ENCODE measurements around the gene SLC9A3. TPM values are rescaled to one million over a fixed set of nuclear protein-coding genes. Genes with fewer than 3 reads are reported as not detected.
"Not testable (repeated sequence)": the region's sequence is repeated elsewhere in the genome, so short reads cannot be mapped to it uniquely, and the experiment has no call there.

The SLC9A3 gene
- total and polyA plus RNA-seq, 4 donors, result 0.94 to 3.8 (median 1.5) TPM

- WGBS, 2 donors, result 92 to 93% methylated on average over 16 of the region's 16 CpGs
- ATAC-seq (ENCODE audit: insufficient read depth, low FRiP score) (no peak), DNase-seq (no peak)
These were observed 12.8 kb downstream of the SLC9A3 start for GRCh38 chr5:511476-511875.

GRCh38 chr5:510521-510920 lies 13.7 kb downstream of the SLC9A3 start:
- 83 to 85% methylated on average over 9 of the region's 9 CpGs for WGBS, 2 donors
- TF ChIP-seq CTCF (IDR thresholded peaks at IDR 0.05; ENCODE audit: control extremely low read depth, extremely low read depth), result no peak
- Histone ChIP-seq H3K9me3 (ENCODE audit: control insufficient read depth in 4 of 4, insufficient read depth in 3 of 4, low read length in 3 of 4) (peaks cover 0 to 4% (median 0%) of the 10 kb centered on the region in 4 donors), H3K36me3 (ENCODE audit: control insufficient read depth in 4 of 4, insufficient read depth in 4 of 4, low read length in 4 of 4) (no peaks in the 10 kb centered on the region), H3K27me3 (ENCODE audit: control insufficient read depth in 3 of 3, insufficient read depth in 3 of 3, low read length in 2 of 3) (peaks cover 0 to 3% (median 3%) of the 10 kb centered on the region in 3 donors), H3K4me1 (ENCODE audit: control insufficient read depth in 5 of 5, insufficient read depth in 5 of 5, low read length in 5 of 5) (peaks cover 0 to 3% (median 0%) of the 10 kb centered on the region in 5 donors), H3K27ac (ENCODE audit: low read depth in 1 of 2, low read length in 1 of 2) (no peak overlapping the region), H3K9ac (ENCODE audit: insufficient read depth in 1 of 2, low read length in 2 of 2) (no peak overlapping the region), H3K4me3 (no peak overlapping the region)
- no peak for DNase-seq
- ATAC-seq (ENCODE audit: insufficient read depth, low FRiP score), result no peak

More at GRCh38 chr5:511476-511875, 12.8 kb downstream of the SLC9A3 start:
- Histone ChIP-seq H3K36me3 (ENCODE audit: control insufficient read depth in 4 of 4, insufficient read depth in 4 of 4, low read length in 4 of 4) (no peaks in the 10 kb centered on the region), H3K4me1 (ENCODE audit: control insufficient read depth in 5 of 5, insufficient read depth in 5 of 5, low read length in 5 of 5) (peaks cover 0 to 3% (median 0%) of the 10 kb centered on the region in 5 donors), H3K4me3 (no peak overlapping the region), H3K27me3 (ENCODE audit: control insufficient read depth in 3 of 3, insufficient read depth in 3 of 3, low read length in 2 of 3) (peaks cover 0 to 3% (median 3%) of the 10 kb centered on the region in 3 donors), H3K9ac (ENCODE audit: insufficient read depth in 1 of 2, low read length in 2 of 2) (no peak overlapping the region), H3K27ac (ENCODE audit: low read depth in 1 of 2, low read length in 1 of 2) (no peak overlapping the region), H3K9me3 (ENCODE audit: control insufficient read depth in 4 of 4, insufficient read depth in 3 of 4, low read length in 3 of 4) (peaks cover 0 to 4% (median 0%) of the 10 kb centered on the region in 4 donors)
- no peak for TF ChIP-seq CTCF (IDR thresholded peaks at IDR 0.05; ENCODE audit: control extremely low read depth, extremely low read depth)

GRCh38 chr5:509611-510185 lies 14.6 kb downstream of the SLC9A3 start:
- H3K27ac ChIP-seq (ENCODE audit: low read depth in 1 of 2, low read length in 1 of 2), result no peak overlapping the region
- H3K4me3 ChIP-seq, result no peak overlapping the region
- TF ChIP-seq CTCF (IDR thresholded peaks at IDR 0.05; ENCODE audit: control extremely low read depth, extremely low read depth), result no peak
- H3K9me3 ChIP-seq (ENCODE audit: control insufficient read depth in 4 of 4, insufficient read depth in 3 of 4, low read length in 3 of 4), result peaks cover 0 to 4% (median 0%) of the 10 kb centered on the region in 4 donors
- peaks cover 0 to 5% (median 3%) of the 10 kb centered on the region in 3 donors for H3K27me3 ChIP-seq (ENCODE audit: control insufficient read depth in 3 of 3, insufficient read depth in 3 of 3, low read length in 2 of 3)
- 75 to 81% methylated on average over 22 of the region's 22 CpGs for WGBS, 2 donors
- DNase-seq (peak in 2 of 3 donors; percentile 42 to 48), ATAC-seq (ENCODE audit: insufficient read depth, low FRiP score) (no peak)
- peaks cover 0 to 3% (median 0%) of the 10 kb centered on the region in 5 donors for H3K4me1 ChIP-seq (ENCODE audit: control insufficient read depth in 5 of 5, insufficient read depth in 5 of 5, low read length in 5 of 5)
- H3K9ac ChIP-seq (ENCODE audit: insufficient read depth in 1 of 2, low read length in 2 of 2), result no peak overlapping the region
- no peaks in the 10 kb centered on the region for H3K36me3 ChIP-seq (ENCODE audit: control insufficient read depth in 4 of 4, insufficient read depth in 4 of 4, low read length in 4 of 4)

GRCh38 chr5:507986-508575 lies 16.2 kb downstream of the SLC9A3 start:
- H3K4me1 ChIP-seq (ENCODE audit: control insufficient read depth in 5 of 5, insufficient read depth in 5 of 5, low read length in 5 of 5); H3K9me3 ChIP-seq (ENCODE audit: control insufficient read depth in 4 of 4, insufficient read depth in 3 of 4, low read length in 3 of 4); H3K27ac ChIP-seq (ENCODE audit: low read depth in 1 of 2, low read length in 1 of 2); DNase-seq; H3K27me3 ChIP-seq (ENCODE audit: control insufficient read depth in 3 of 3, insufficient read depth in 3 of 3, low read length in 2 of 3); H3K36me3 ChIP-seq (ENCODE audit: control insufficient read depth in 4 of 4, insufficient read depth in 4 of 4, low read length in 4 of 4); ATAC-seq (ENCODE audit: insufficient read depth, low FRiP score); H3K9ac ChIP-seq (ENCODE audit: insufficient read depth in 1 of 2, low read length in 2 of 2); H3K4me3 ChIP-seq: not testable (repeated sequence)
- 97 to 98% methylated on average over 42 of the region's 42 CpGs for WGBS, 2 donors

Measured in lung (tissue), 12 donors.